GM23338 (cell line): ENCODE data around the gene GRK5. TPM values are rescaled to one million over a fixed set of nuclear protein-coding genes. Genes with fewer than 3 reads are reported as not detected.

Experiments
- ATAC-seq: fragments of 200-7000 bp; cut with Tn5 transposase; 3 replicates; pipeline ENCODE4 v1.9.1; 2020
- DNase-seq: peaks from one replicate; pipeline ENCODE4 v3.0.0-alpha.2; 2015; ENCODE audit warnings: low spot score
- H2AFZ ChIP-seq: fragments of 200-600 bp; sonication (generic); 2 replicates; pipeline ENCODE4 v1.8.0; 2016; ENCODE audit warnings: antibody characterized with exemption, mild to moderate bottlenecking, moderate library complexity
- H3F3A ChIP-seq: fragments of 200-600 bp; sonication (generic); replicated peaks from 2 replicates; pipeline ENCODE4 v1.8.0; 2017; ENCODE audit warnings: antibody characterized with exemption, mixed run types, low read depth
- H3K27ac ChIP-seq: fragments of 200-600 bp; sonication (generic); 2 replicates; pipeline ENCODE4 v1.6.1; 2016; ENCODE audit warnings: low read depth
- H3K27me3 ChIP-seq: fragments of 200-600 bp; sonication (generic); 2 replicates; pipeline ENCODE4 v1.8.0; 2016; ENCODE audit warnings: mild to moderate bottlenecking, mixed run types, moderate library complexity; ENCODE audit not compliant: insufficient read depth
- H3K36me3 ChIP-seq: fragments of 200-600 bp; sonication (generic); 2 replicates; pipeline ENCODE4 v1.8.0; 2016; ENCODE audit warnings: mild to moderate bottlenecking; ENCODE audit not compliant: insufficient read depth
- H3K4me1 ChIP-seq: fragments of 200-600 bp; sonication (generic); 2 replicates; pipeline ENCODE4 v1.8.0; 2016; ENCODE audit warnings: mild to moderate bottlenecking, moderate library complexity; ENCODE audit not compliant: insufficient read depth
- H3K4me2 ChIP-seq: fragments of 200-600 bp; sonication (generic); 2 replicates; pipeline ENCODE4 v1.7.1; 2017; ENCODE audit warnings: mixed run types
- H3K4me3 ChIP-seq: fragments of 200-600 bp; sonication (generic); 2 replicates; pipeline ENCODE4 v1.6.1; 2016; ENCODE audit warnings: mixed run types
- H3K79me2 ChIP-seq: fragments of 200-600 bp; sonication (generic); replicated peaks from 2 replicates; pipeline ENCODE4 v1.8.0; 2017; ENCODE audit warnings: mild to moderate bottlenecking; ENCODE audit not compliant: insufficient read depth
- H3K9me2 ChIP-seq: fragments of 200-600 bp; sonication (generic); 2 replicates; pipeline ENCODE4 v1.8.0; 2017; ENCODE audit not compliant: insufficient read depth
- H4K20me1 ChIP-seq: fragments of 200-600 bp; sonication (generic); replicated peaks from 2 replicates; pipeline ENCODE4 v1.8.0; 2017; ENCODE audit warnings: mild to moderate bottlenecking; ENCODE audit not compliant: insufficient read depth
- H3K27ac Mint-ChIP-seq: 2 replicates; pipeline ENCODE4 v1.8.0; 2020; ENCODE audit warnings: inconsistent platforms, mild to moderate bottlenecking, moderate library complexity, mixed read lengths
- H3K27me3 Mint-ChIP-seq: 3 replicates; pipeline ENCODE4 v1.8.0; 2022; ENCODE audit warnings: low read depth, mild to moderate bottlenecking, moderate library complexity, mixed read lengths, inconsistent platforms; ENCODE audit not compliant: insufficient read depth, poor library complexity
- H3K36me3 Mint-ChIP-seq: 3 replicates; pipeline ENCODE4 v1.8.0; 2021; ENCODE audit warnings: low read depth, mild to moderate bottlenecking, inconsistent platforms, moderate library complexity, mixed read lengths
- H3K4me1 Mint-ChIP-seq: 3 replicates; pipeline ENCODE4 v1.8.0; 2020; ENCODE audit warnings: mild to moderate bottlenecking, inconsistent platforms, mixed read lengths
- H3K4me3 Mint-ChIP-seq: 3 replicates; pipeline ENCODE4 v1.8.0; 2021; ENCODE audit warnings: moderate library complexity, mild to moderate bottlenecking, inconsistent platforms, mixed read lengths
- H3K9me3 Mint-ChIP-seq: 3 replicates; pipeline ENCODE4 v1.8.0; 2020; ENCODE audit warnings: moderate library complexity, mild to moderate bottlenecking, inconsistent platforms, mixed read lengths
- CREB1 ChIP-seq: fragments of 250-450 bp; sonication (Bioruptor Pico); IDR thresholded peaks from 2 replicates; pipeline ENCODE4 v1.5.0; 2020; ENCODE audit warnings: low read depth, mild to moderate bottlenecking, moderate library complexity
- CTCF ChIP-seq, 2 experiments: fragments of 200-600 bp in 1 of 2; sonication (generic) in 1 of 2; conservative IDR thresholded peaks; 2 replicates each; pipeline versions ENCODE4 v1.5.1 to v1.6.1; 2016 to 2017; ENCODE audit warnings: antibody characterized with exemption in 2 of 2, low read depth in 2 of 2, mild to moderate bottlenecking in 2 of 2, moderate library complexity in 1 of 2
- ETS1 ChIP-seq: IDR thresholded peaks from 2 replicates; pipeline ENCODE4 v1.6.1; 2016; ENCODE audit warnings: antibody characterized with exemption
- EZH2 ChIP-seq: fragments of 200-600 bp; sonication (generic); IDR thresholded peaks from one replicate; pipeline ENCODE4 v1.8.0; 2017; ENCODE audit warnings: antibody characterized with exemption, mild to moderate bottlenecking, low read depth; ENCODE audit not compliant: unreplicated experiment
- EZH2phosphoT487 ChIP-seq: fragments of 200-600 bp; sonication (generic); IDR thresholded peaks from one replicate; pipeline ENCODE4 v1.8.1; 2018; ENCODE audit warnings: antibody characterized with exemption; ENCODE audit not compliant: unreplicated experiment
- JUNB ChIP-seq: IDR thresholded peaks from one replicate; pipeline ENCODE4 v1.6.1; 2016; ENCODE audit warnings: antibody characterized with exemption; ENCODE audit not compliant: unreplicated experiment
- NANOG ChIP-seq: IDR thresholded peaks from 2 replicates; pipeline ENCODE4 v1.6.1; 2016; ENCODE audit warnings: antibody characterized with exemption, borderline replicate concordance
- POLR2AphosphoS5 ChIP-seq: IDR thresholded peaks from 2 replicates; pipeline ENCODE4 v1.6.1; 2016; ENCODE audit warnings: antibody characterized with exemption, low read depth
- REST ChIP-seq: IDR thresholded peaks from one replicate; pipeline ENCODE4 v1.6.1; 2018; ENCODE audit warnings: antibody characterized with exemption; ENCODE audit not compliant: unreplicated experiment
- STAT1 ChIP-seq: IDR thresholded peaks from one replicate; pipeline ENCODE4 v1.6.1; 2016; ENCODE audit warnings: antibody characterized with exemption; ENCODE audit not compliant: unreplicated experiment
- ZNF114 ChIP-seq: fragments of 250-450 bp; sonication (Bioruptor Pico); IDR thresholded peaks from 2 replicates; pipeline ENCODE4 v1.5.0; 2020; ENCODE audit warnings: mild to moderate bottlenecking, moderate library complexity
- ZNF331 ChIP-seq: fragments of 250-450 bp; sonication (Bioruptor Pico); IDR thresholded peaks from 2 replicates; pipeline ENCODE4 v1.5.0; 2020; ENCODE audit warnings: low read depth, mild to moderate bottlenecking, moderate library complexity
- ZNF462 ChIP-seq: fragments of 250-450 bp; sonication (Bioruptor Pico); IDR thresholded peaks from 2 replicates; pipeline ENCODE4 v1.5.0; 2020; ENCODE audit warnings: mild to moderate bottlenecking, moderate library complexity
- polyA plus RNA-seq: library from polyadenylated mRNA; unstranded; fragments of >200 nt; fragmentation: Nextera tagmentation; extraction: Ambion mirVana; gene quantifications from 2 replicates; pipeline ENCODE4 v1.2.1, GENCODE V29; 2016
- total RNA-seq: library from RNA; depleted of rRNA; stranded (reverse); fragments of >200 nt; shearing (Covaris generic); gene quantifications from 2 replicates; pipeline ENCODE4 v1.2.3, GENCODE V29; 2014

GRK5 gene
- total and polyA plus RNA-seq, 2 experiments from 2014 or later: 0.53 to 2.0 TPM

GRCh38 chr10:119323085-119324016 lies 116.0 kb downstream of the GRK5 start:
- H3K27ac ChIP-seq: no peak overlapping the region
- Mint-ChIP-seq H3K27ac (no peak overlapping the region), H3K27me3 (peaks cover 11% of the 10 kb centered on the region), H3K36me3 (peaks cover 3% of the 10 kb centered on the region; the same call in 2 of the 3 replicates), H3K4me3 (no peak overlapping the region), H3K9me3 (peaks cover 8% of the 10 kb centered on the region; the same call in 2 of the 3 replicates), H3K4me1 (peaks cover 11% of the 10 kb centered on the region)
- H3K4me3 ChIP-seq: no peak overlapping the region
- no peaks in the 10 kb centered on the region for H4K20me1 ChIP-seq
- no peak for ATAC-seq
- no peak overlapping the region for H3K4me2 ChIP-seq
- H3K27me3 ChIP-seq: no peaks in the 10 kb centered on the region
- no peak for DNase-seq
- H3K4me1 ChIP-seq: peaks cover 4% of the 10 kb centered on the region
- H2AFZ ChIP-seq: no peak overlapping the region
- H3K36me3 ChIP-seq: no peaks in the 10 kb centered on the region
- TF ChIP-seq REST: no peak
- no peak for TF ChIP-seq ZNF331 (CRISPR knock-in tag)
- no peak for TF ChIP-seq CREB1 (CRISPR knock-in tag)
- no peak for TF ChIP-seq ZNF462 (CRISPR knock-in tag)
- TF ChIP-seq ZNF114 (CRISPR knock-in tag): no peak
- TF ChIP-seq JUNB: no peak
- TF ChIP-seq CTCF (conservative IDR thresholded peaks at IDR 0.05; ENCODE audit: low read depth in 2 of 2): no peak
- no peak for TF ChIP-seq NANOG
- TF ChIP-seq EZH2phosphoT487: no peak
- no peak for TF ChIP-seq ETS1
- no peak for TF ChIP-seq POLR2AphosphoS5
- TF ChIP-seq EZH2: no peak
- TF ChIP-seq STAT1: no peak
- no peaks in the 10 kb centered on the region for H3K9me2 ChIP-seq
- H3K79me2 ChIP-seq: no peaks in the 10 kb centered on the region
- no peaks in the 10 kb centered on the region for H3F3A ChIP-seq
